GM19372 (cell line): ENCODE results near the gene DYRK4.

Experiments used
- ATAC-seq: cut with Tn5 transposase; IDR thresholded peaks from one replicate; pipeline ENCODE4 v1.9.1; 2021; ENCODE audit warnings: mild to moderate bottlenecking, low read depth, moderate library complexity; ENCODE audit not compliant: unreplicated experiment

The DYRK4 gene

GRCh38 chr12:4558171-4558570, 3.8 kb upstream of the DYRK4 start:
- no peak for ATAC-seq

- no peak for ATAC-seq
Measured at GRCh38 chr12:4563336-4563735, 1.3 kb downstream of the DYRK4 start.

GRCh38 chr12:4564818-4565217, 2.8 kb downstream of the DYRK4 start:
- ATAC-seq = no peak

- no peak for ATAC-seq
Measured at GRCh38 chr12:4566474-4566873, 4.5 kb downstream of the DYRK4 start.

- ATAC-seq = peak; percentile 57
Measured at GRCh38 chr12:4567073-4567881, 5.3 kb downstream of the DYRK4 start.

GRCh38 chr12:4569261-4569660, 7.3 kb downstream of the DYRK4 start:
- no peak for ATAC-seq

- ATAC-seq = no peak
Measured at GRCh38 chr12:4572680-4573079, 10.7 kb downstream of the DYRK4 start.

- ATAC-seq = no peak
Measured at GRCh38 chr12:4579305-4580102, 17.5 kb downstream of the DYRK4 start.

- ATAC-seq = no peak
Measured at GRCh38 chr12:4580281-4580688, 18.3 kb downstream of the DYRK4 start.

GRCh38 chr12:4584281-4584680, 22.3 kb downstream of the DYRK4 start:
- ATAC-seq = no peak

- ATAC-seq = no peak
Measured at GRCh38 chr12:4584896-4585295, 22.9 kb downstream of the DYRK4 start.

- no peak for ATAC-seq
Measured at GRCh38 chr12:4586500-4586899, 24.5 kb downstream of the DYRK4 start.

GRCh38 chr12:4587108-4587507, 25.1 kb downstream of the DYRK4 start:
- ATAC-seq = no peak

- ATAC-seq = no peak
Measured at GRCh38 chr12:4588916-4589315, 26.9 kb downstream of the DYRK4 start.

- no peak for ATAC-seq
Measured at GRCh38 chr12:4589941-4590340, 27.9 kb downstream of the DYRK4 start.

GRCh38 chr12:4591180-4591687, 29.2 kb downstream of the DYRK4 start:
- no peak for ATAC-seq

GRCh38 chr12:4595881-4596280, 33.9 kb downstream of the DYRK4 start:
- ATAC-seq = no peak

- no peak for ATAC-seq
Measured at GRCh38 chr12:4603421-4603820, 41.4 kb downstream of the DYRK4 start.

- no peak for ATAC-seq
Measured at GRCh38 chr12:4603946-4604345, 41.9 kb downstream of the DYRK4 start.

GRCh38 chr12:4604684-4605193, 42.7 kb downstream of the DYRK4 start:
- ATAC-seq = peak; percentile 96

GRCh38 chr12:4607056-4607455, 45.0 kb downstream of the DYRK4 start:
- no peak for ATAC-seq
